NCI-H1417 treated with DMSO at 0.1 percent for 48 hours (cell line): ENCODE measurements around the gene TCF4.

ENCODE experiments used
- DNase-seq: peaks from one replicate; lab custom pipeline; 2025; lab: John Stamatoyannopoulos, UW

The TCF4 gene

DNA sequence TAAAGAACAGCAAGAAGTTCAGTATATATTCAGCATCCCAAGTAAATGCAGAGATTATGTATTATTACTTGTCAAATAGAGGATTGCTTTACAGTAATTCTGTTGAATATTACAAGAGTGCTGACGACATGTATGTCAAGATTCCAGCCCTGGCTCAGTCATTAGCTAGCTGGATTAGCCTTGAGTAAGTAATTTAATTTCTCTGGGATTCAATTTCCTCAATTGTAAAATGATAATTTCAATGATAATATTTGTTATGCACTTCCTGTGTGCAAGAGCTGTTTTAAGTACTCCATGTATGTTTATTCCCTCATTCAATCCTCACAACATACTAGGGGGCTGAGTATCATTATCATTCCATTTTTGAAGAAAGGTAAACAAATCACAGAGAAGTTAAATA is 44.0 kb downstream of the TCF4 start:
- no peak for DNase-seq

DNA sequence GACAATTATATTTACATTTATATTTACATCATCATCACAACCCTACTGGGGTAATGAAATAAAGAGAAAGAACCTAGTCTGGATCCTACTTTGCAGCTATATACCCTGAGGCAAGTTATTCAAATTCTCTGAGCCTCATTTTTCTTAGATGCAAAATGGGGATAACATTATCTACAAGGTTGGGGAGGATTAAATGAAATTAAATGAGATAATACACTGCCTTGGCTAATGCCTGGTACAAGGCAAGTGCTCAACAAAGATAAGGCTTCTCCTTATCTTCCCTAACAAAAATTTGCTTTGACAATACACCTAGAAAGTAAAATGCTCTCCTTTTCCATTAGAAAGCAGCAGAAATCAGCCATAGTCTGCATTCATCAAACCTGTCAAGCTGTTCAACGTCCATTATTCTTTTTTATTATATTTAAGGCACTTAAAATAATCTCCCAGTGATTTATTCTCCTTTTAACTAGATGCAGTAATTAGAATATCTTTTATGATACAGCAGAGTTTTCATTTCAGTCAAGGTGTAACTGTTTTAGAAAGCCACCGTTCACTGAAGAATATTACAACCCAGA is 44.8 kb downstream of the TCF4 start:
- DNase-seq, result no peak

DNA sequence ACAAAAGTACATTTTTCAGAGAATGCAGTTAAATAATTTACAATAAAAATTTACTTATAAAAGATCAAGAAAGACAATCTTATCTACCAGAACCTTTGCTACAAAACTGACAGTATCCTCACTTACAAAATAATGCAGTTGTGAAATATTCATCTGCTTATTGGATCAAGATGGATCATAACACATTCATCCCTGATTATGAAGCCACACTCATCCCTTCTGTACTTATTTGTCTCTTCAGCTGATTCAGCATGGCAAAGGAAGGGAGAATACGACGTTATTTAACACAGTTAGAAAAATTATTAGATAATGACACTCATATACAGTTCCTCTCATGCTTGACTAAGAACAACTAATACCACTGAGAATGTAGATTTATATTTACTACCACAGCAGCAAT is 46.4 kb downstream of the TCF4 start:
- DNase-seq, result no peak

DNA sequence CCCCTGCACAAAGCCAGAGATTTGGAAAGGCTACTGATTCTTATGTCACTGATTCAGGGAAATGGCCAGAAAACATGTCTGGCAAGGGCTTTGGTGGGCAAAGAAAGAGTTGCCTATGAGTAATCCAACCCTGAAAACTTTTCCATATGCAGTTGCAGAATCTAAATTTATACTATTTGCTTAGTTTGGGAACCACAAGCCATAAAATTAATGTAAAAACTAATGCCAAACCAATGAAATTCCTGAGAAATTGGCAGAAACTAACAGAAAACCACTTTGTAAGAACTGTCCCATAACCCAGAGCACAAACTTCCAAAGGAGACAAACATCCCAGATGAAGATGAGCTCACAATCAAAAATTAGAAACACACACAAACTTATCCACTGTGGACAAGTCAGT is 48.8 kb downstream of the TCF4 start:
- no peak for DNase-seq

DNA sequence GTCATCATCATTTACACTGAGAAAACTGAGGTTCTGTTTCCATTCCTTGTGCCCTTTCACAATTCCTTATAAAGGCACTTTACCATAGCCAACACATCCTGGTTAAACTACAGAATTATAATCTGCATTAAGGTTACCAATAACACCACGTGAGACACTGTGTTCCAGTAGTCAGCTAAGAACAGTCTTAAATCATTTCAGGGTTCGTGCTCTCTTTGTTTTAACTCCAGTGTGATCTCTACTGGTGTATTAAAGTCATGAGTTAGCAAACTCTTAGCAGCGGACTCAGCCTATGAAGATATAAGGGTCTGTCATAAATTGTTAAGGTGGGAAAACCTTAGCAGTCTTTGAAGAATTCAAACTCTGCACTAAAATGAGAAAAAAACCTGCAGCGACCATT is 53.0 kb downstream of the TCF4 start:
- no peak for DNase-seq

DNA sequence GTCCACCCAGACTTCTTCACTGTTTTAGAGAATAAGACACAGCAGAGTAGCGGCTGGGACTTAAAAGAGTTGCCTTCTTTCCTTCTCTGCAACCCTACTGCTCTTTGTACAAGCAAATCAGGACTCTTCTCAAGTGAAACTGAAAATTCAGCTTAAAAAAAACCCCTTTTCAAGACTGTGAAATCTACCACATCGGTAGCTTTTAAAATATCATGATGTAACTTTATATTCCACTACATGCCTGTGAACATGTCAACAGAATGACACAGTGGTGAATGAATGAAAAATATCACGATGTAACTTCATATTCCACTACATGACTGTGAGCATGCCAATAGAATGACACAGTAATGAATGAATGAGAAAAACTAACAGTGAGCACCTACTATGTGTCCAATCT is 53.4 kb downstream of the TCF4 start:
- no peak for DNase-seq

DNA sequence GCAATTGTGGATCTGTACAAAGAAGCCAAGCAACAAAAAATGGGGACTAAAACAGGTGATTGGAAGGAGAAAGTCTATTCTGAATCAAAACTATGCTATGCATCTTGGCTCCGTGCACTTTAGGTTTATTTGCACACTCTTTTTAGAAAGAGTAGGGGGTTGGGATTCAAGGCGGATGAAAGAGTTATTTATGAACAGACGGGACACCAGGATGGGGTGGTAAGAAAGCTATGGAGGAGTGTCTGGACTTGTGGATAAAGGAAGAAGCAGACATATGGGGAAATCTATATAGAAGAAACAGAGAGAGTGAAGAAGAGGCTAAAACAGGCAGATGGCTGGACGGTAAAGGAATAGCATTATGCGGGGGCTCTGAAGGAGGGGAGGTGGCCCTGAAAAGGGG is 57.8 kb downstream of the TCF4 start:
- no peak for DNase-seq

DNA sequence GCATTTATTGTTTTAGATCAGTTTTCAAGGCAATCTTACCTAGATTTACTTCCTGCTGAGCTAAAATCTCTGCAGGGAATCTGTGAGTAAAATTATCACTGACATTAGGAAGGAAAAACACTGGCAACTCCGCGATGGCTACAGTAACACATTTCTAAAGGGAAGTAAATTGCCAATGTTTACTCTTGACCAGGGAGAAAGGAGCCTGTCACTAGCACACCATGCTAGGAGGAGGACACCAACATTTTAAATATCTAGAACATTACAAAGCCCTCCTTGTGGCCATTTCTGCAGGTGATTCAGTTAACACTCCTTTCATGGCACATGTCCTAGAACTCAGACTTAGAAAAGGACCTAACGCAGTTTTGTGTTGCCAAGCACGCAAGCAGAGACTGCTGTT is 58.4 kb downstream of the TCF4 start:
- DNase-seq, result no peak

DNA sequence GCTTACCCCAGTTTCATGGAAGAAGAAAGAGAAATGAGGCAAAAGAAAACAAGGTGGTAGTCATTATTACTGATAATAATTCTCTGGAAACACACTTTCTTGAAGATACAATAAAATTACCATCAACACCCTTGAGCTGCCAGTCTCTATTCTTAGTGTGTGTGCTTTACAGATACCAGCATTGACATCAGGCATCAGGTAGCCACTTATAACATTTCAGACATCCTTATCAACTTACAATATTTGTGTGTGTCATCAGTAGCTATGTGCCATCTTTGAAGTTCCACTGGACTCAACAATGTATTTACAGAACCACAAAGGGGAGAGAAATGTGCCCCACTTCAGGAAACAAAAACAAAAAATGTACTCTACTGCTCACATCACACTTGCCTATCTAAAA is 62.1 kb downstream of the TCF4 start:
- no peak for DNase-seq

DNA sequence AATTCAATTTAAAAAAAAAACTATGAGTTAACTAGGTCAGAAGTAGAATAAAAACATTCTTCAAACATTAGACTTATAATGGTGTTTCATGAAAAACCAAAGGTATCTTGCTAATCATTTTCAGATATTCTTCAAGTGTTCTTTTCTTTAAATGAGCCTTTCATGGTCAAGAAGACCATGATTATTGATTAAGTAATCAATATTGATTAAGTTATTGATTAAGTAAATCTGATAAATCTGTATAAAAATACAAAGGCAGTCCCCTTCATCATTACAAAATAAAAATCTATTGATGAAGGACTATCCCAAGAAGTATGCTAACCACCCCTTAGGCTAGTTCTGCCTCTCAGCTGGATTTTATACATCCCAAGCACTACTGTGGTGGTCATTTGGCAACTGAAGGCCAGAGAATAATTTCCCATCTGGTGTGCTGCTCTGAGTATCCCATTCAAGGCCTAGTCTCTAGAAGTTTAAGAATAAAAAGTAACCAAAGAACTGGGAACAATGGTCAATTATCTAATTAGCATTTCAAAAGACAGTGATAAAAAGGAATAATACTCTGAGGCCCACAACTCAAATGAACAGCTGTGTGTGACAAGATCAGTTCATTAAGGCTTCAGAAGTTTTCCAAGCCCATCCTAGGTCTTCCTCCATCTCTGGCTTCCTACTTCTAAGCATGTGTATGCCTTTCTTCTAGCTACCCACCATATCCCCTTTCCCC is 63.5 kb downstream of the TCF4 start:
- no peak for DNase-seq

DNA sequence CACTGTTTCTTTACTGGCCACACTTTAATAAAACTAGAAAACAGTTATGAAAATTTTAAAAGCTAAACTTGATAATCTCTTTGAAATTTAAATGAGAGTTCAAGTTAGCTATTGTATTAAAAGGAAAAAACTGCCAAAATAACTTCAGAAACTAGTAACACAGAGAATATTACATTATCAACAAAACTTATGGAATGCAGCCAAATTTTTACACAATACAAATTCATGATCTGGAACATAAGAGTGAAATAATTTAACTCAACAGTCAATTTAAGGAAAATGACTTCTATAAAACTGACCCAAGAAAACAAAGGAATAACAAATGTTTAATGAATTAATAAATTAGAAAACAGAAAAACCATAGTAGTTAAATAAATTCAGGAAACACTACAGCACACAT is 65.0 kb downstream of the TCF4 start:
- DNase-seq, result no peak

DNA sequence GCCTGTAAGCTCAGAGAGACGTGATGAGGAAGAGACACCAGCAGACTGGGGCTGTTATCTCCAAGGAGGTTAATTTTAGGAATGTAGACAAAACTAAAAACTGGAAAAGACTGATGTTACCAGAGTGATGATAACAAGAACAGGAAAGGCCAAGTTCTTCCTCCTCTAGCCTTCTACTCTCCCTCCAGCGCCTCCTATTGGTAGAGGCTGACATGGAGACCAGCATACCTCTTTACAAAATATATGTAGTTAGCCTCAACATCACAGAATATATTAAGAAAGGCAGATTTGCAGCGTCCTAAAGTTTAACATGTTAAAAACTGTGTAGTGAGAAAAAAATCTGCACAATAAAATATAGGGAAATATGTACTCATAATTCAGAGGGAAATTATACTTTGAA is 66.0 kb downstream of the TCF4 start:
- no peak for DNase-seq

DNA sequence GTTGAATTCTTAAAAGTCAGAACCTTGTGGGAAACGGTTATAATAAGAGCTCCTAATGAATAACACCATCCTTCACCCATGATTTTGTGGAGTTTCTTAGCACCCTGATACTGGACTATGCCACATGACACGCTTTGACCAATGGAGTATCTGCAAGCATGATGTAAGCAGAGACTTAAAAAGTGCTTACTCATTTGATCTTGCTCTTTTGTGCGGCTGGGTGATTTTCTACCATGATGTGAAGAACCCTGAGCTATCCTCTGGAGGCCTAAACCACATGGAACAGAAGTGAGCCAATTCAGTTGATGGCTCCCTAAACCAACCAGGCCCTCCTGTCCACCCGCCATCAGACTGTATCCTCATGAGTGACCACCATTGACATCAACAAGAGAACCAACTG is 70.9 kb downstream of the TCF4 start:
- no peak for DNase-seq

DNA sequence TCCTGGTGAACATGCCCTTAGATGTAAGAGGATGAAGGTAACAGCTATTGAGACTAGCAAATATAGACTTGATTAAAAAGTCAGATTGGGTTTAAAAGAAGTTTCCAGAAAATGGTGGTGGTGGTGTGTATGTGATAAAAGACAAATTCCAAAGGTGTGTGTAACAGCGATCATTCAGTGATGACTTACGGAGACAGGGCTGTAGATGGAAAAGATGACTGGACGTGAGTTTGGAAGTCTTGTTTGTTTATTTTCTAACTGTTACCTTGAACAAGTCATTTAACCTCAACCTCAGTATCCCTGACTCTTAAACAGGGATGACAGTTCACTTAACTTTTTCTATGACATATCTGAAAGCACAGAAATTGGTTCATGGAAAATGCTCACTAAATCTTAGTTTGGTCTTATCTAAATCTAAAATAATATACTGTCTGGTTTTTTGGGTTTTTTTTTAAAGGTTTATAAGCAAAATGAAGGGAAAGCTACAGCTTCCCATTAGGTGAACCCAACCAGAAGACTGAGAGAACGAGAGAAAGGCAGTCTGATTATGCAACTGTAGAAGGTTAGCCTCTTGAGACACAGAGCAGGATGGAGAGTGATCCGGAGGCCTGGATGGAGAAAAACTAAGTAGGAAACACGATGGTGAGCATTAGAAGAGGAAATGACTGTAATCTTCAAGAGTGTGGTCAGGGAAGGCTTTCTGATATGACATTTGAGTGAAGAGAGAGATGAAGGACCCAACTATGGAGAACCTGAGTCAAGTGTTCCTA is 71.9 kb downstream of the TCF4 start:
- no peak for DNase-seq

DNA sequence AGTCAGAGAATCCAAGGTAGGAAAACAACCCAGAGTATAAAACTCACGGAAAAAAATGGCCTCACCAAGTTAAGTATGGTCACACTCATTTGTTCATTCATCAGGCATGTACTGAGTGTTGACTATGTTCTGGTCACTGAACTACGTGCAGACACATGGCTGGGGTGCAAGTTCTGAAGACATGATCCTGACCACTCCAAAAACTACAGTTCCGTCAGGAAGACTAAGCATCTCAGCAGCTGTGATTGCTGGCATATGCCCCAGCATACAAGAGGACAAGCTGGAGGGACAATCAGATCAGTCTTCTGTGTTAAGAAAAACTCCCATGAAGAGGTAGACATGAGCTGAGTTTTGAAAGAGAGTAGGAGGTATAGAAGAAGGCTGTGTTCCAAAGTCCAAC is 72.8 kb downstream of the TCF4 start:
- no peak for DNase-seq

DNA sequence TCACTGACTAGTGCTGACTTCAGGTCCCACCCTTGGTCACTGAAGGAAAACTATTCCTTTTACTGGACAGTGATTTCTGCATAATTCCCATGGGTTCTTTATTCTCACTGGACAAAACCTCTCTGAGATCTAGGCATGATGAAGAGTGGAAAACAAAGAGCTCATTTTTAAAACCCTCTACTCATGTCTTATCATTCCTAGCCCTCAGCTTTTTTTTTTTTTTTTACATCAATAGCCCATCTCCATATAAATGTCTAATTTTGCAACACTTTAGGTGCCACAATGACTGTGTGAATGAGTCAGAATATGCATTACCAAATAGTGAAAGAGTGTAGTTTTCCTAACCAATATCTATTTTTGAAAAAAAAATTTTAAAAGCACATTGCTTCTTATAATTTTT is 74.8 kb downstream of the TCF4 start:
- DNase-seq, result no peak

DNA sequence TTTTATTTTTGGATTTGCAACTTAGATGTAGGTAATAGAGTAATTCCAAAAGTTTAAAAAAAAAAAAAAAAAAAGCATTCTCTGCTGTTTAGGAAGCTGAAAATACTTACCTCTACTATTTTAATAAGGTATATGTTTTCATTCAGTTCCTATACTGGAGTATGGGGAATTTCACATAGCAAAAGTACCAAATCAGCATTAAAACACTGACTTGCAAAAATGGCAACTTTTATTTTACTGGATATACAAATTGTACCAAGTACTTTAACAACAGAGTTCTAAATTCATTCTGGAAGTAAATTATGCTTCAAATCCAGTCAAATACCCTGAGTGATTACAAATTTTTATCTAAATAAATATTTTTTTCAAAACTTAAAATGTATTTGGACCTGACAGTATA is 76.7 kb downstream of the TCF4 start:
- no peak for DNase-seq

DNA sequence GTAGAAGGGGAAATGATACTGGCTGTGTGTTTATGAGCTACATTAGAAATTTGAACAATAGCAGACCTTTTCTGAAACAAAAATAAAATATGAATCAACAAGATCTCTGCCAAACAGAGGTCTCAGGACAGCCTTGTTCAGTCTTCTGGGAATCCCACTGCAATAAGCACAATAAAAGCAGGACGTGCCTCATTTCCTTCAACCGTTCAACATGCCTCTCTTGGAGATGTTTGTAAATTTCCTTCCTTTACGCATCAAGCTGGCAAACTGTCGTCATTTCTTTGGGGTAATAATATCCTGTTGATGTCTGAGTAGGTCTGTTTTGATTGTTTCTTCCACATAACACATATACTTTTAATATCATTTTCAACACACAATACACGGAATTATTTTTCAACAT is 77.2 kb downstream of the TCF4 start:
- DNase-seq, result no peak

DNA sequence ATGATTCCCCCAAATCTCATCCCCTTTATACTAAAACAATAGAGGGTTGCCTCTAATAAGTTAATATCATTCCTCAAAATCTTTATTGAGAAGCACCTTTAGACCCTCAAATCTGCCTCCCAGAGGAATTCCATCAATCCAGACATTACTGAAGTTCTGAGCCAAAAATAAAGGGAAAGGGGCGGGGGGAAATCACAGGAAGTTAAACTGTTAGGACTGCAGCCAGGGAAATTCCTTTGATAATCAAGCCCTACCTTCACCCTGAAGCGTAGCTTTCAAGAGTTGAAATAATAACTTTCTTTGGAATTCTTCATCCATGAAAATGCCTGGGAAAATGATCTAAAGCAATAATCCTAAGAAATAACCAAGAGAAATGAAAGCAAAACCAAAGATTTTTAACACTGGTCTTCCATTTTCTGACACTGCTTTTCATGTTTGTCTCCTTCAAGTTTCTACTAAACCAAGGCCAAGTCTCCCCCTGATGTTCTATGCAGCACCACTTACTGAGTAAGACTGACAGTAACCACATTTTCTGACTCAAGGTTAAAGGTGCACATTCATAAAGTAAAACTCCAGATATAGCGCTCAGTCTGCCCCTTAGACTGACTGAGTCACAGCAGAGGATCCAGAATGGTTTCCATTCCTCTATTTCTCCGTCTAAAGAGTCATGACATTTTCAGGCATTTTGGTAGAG is 78.2 kb downstream of the TCF4 start:
- no peak for DNase-seq

DNA sequence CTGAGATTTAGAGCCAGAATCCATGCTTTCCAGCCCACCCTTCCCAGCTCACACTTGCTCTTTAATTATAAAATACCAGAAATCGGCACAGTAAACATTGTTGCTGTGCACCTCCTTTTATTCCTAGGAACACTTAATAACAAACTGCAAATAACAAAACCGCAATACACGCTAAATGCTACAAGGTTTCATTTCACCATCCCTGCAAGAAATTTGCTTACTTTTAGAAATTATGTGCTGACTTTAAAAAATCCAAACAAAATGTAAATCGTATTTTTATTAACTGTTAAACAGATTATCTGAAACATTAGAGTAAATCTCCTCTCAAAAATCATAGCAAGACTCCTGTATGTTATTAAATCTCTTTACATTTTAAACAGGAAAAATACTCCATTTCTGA is 79.3 kb downstream of the TCF4 start:
- no peak for DNase-seq

DNA sequence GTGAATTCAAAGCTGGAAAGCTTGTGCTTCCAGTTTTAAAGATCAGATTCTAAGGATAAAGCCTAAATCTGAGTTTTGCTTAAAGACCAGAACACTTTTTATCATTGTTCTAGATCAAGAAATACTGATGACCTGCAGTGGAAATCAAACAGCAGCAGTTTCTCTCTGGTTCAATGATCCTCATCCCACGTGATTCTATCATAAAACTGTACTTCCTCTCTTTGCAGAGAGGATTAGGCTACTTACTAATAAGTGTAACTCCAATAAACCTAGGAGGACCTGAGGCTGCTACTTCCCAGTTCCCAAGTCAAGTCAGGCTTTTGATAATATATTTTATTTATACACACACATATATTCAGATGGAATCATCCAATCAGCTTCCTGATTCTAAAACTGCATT is 81.9 kb downstream of the TCF4 start:
- no peak for DNase-seq

DNA sequence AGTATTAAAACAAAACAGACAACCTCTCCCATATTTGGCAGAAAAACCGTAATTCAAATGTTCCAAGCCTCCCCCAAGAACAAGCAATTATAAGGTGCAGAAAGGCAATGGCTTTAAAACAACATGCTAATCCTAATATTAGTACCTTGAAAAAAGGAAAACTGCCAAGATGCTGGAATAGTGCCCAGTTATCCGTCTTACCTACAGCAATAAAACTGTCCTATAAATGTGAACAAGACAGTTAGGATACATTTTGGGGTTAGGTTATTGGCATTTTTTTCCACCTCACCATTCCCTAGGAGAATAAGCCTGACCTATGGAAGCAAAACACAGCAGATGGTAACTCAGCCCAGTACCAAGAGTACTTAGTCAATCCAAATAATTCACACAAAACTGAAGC is 83.2 kb downstream of the TCF4 start:
- no peak for DNase-seq
